K562 (cell line): Measurements from ENCODE around the gene SOCS7.

Experiments used
- JUN ChIP-seq, 2 experiments: sonication (generic) in 1 of 2; formaldehyde crosslinking in 1 of 2; IDR thresholded peaks; 2 replicates each; pipeline versions ENCODE4 v1.6.1 to v1.8.0; 2012 to 2022; ENCODE audit warnings: borderline replicate concordance in 2 of 2, mild to moderate bottlenecking in 2 of 2, improper control_type of control experiment in 1 of 2, low read depth in 1 of 2, low read length in 1 of 2, missing genetic modification reagents in 1 of 2
- KAT7 ChIP-seq: sonication (generic); formaldehyde crosslinking; IDR thresholded peaks from 2 replicates; pipeline ENCODE4 v1.8.0; 2022; ENCODE audit warnings: missing genetic modification reagents, mild to moderate bottlenecking, borderline replicate concordance
- NFATC3 ChIP-seq: fragments of 450-650 bp; IDR thresholded peaks from 2 replicates; pipeline ENCODE4 v1.6.1; 2017; ENCODE audit warnings: mild to moderate bottlenecking
- PHF21A ChIP-seq: fragments of 450-650 bp; IDR thresholded peaks from 2 replicates; pipeline ENCODE4 v1.6.1; 2017; ENCODE audit warnings: low read depth, borderline replicate concordance
- RAD21 ChIP-seq, 2 experiments: fragments of 250-450 bp in 1 of 2; fragments of 450-650 bp in 1 of 2; sonication (Bioruptor Pico) in 1 of 2; formaldehyde crosslinking in 1 of 2; IDR thresholded peaks in 1 of 2; conservative IDR thresholded peaks in 1 of 2; 2 replicates each; pipeline versions ENCODE4 v1.4.0 to v1.8.0; 2020 to 2022; ENCODE audit warnings: mild to moderate bottlenecking in 2 of 2, moderate library complexity in 1 of 2
- ZFP1 ChIP-seq: fragments of 450-650 bp; formaldehyde crosslinking; IDR thresholded peaks from 2 replicates; pipeline ENCODE4 v1.4.0; 2020; ENCODE audit warnings: mild to moderate bottlenecking, mixed read lengths
- ZNF311 ChIP-seq: fragments of 250-450 bp; sonication (Bioruptor Pico); IDR thresholded peaks from 2 replicates; pipeline ENCODE4 v1.4.0; 2020; ENCODE audit warnings: mild to moderate bottlenecking, moderate library complexity
- ZNF717 ChIP-seq: fragments of 250-450 bp; sonication (Bioruptor Pico); IDR thresholded peaks from 2 replicates; pipeline ENCODE4 v1.5.0; 2021
- TF ChIP-seq, protein P1 (sequence below), 3 experiments: IDR thresholded peaks in 2 of 3; conservative IDR thresholded peaks in 1 of 3; 2 replicates each; pipeline ENCODE4 v1.5.1; 2011 to 2012; ENCODE audit warnings: low read length in 3 of 3, mild to moderate bottlenecking in 3 of 3, control low read depth in 2 of 3, improper control_type of control experiment in 1 of 3, inconsistent platforms in 1 of 3, low read depth in 1 of 3, mixed read lengths in 1 of 3, moderate library complexity in 1 of 3; ENCODE audit not compliant: insufficient read depth in 2 of 3
- TF ChIP-seq, protein P2 (sequence below), 2 experiments: fragments of 450-650 bp; formaldehyde crosslinking in 1 of 2; IDR thresholded peaks; 2 replicates each; pipeline versions ENCODE4 v1.4.0 to v1.6.1; 2014 to 2020; ENCODE audit warnings: mild to moderate bottlenecking in 2 of 2, borderline replicate concordance in 1 of 2, low read depth in 1 of 2

DNA sequence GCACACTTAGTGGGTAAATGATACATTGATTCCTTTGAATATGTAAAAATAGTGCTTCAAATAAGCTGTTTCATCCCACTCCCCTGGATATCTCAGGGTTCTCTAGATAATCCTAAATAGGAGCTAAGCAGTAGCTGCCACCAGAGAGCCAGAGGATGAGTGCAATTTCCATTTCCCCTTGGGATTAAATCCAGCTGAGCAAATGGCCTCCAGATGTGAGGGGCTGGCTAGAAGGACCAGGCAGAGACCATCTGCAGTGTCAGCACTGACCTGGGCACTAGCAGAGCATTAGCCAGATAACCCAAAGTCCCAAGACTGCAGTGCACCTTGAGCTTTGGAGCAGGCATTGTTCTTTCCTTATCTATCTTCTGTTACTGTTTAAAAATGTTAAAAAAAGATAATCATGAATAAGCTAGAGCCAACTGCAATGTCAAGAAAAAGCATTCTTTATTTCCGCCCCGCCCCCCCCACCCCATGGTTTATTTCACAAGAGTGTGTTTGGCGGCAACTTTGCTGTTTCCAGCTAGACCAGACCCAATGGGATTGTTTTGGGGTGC is 27.4 kb upstream of the SOCS7 start:
- TF ChIP-seq JUN (IDR thresholded peaks at IDR 0.05; ENCODE audit: borderline replicate concordance, low read depth, low read length) (no peak), JUN (CRISPR knock-in tag; IDR thresholded peaks at IDR 0.05; ENCODE audit: borderline replicate concordance) (no peak), PHF21A (no peak), NFATC3 (no peak), KAT7 (CRISPR knock-in tag) (no peak), ZNF311 (CRISPR knock-in tag) (no peak), ZFP1 (no peak), RAD21 (CRISPR knock-in tag; conservative IDR thresholded peaks at IDR 0.05 in 1 of 2, IDR thresholded peaks at IDR 0.05 in 1 of 2) (no peak), ZNF717 (no peak)
- TF ChIP-seq, protein P1, sequence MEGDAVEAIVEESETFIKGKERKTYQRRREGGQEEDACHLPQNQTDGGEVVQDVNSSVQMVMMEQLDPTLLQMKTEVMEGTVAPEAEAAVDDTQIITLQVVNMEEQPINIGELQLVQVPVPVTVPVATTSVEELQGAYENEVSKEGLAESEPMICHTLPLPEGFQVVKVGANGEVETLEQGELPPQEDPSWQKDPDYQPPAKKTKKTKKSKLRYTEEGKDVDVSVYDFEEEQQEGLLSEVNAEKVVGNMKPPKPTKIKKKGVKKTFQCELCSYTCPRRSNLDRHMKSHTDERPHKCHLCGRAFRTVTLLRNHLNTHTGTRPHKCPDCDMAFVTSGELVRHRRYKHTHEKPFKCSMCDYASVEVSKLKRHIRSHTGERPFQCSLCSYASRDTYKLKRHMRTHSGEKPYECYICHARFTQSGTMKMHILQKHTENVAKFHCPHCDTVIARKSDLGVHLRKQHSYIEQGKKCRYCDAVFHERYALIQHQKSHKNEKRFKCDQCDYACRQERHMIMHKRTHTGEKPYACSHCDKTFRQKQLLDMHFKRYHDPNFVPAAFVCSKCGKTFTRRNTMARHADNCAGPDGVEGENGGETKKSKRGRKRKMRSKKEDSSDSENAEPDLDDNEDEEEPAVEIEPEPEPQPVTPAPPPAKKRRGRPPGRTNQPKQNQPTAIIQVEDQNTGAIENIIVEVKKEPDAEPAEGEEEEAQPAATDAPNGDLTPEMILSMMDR (IDR thresholded peaks at IDR 0.05 in 2 of 3, conservative IDR thresholded peaks at IDR 0.05 in 1 of 3; ENCODE audit: insufficient read depth in 2 of 3, low read depth in 1 of 3, low read length in 3 of 3) = no peak
- TF ChIP-seq, protein P2, sequence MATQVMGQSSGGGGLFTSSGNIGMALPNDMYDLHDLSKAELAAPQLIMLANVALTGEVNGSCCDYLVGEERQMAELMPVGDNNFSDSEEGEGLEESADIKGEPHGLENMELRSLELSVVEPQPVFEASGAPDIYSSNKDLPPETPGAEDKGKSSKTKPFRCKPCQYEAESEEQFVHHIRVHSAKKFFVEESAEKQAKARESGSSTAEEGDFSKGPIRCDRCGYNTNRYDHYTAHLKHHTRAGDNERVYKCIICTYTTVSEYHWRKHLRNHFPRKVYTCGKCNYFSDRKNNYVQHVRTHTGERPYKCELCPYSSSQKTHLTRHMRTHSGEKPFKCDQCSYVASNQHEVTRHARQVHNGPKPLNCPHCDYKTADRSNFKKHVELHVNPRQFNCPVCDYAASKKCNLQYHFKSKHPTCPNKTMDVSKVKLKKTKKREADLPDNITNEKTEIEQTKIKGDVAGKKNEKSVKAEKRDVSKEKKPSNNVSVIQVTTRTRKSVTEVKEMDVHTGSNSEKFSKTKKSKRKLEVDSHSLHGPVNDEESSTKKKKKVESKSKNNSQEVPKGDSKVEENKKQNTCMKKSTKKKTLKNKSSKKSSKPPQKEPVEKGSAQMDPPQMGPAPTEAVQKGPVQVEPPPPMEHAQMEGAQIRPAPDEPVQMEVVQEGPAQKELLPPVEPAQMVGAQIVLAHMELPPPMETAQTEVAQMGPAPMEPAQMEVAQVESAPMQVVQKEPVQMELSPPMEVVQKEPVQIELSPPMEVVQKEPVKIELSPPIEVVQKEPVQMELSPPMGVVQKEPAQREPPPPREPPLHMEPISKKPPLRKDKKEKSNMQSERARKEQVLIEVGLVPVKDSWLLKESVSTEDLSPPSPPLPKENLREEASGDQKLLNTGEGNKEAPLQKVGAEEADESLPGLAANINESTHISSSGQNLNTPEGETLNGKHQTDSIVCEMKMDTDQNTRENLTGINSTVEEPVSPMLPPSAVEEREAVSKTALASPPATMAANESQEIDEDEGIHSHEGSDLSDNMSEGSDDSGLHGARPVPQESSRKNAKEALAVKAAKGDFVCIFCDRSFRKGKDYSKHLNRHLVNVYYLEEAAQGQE (IDR thresholded peaks at IDR 0.05; ENCODE audit: borderline replicate concordance) = no peak
- TF ChIP-seq, protein P2 (CRISPR knock-in tag; IDR thresholded peaks at IDR 0.05; ENCODE audit: low read depth) = no peak
